Spinal cord (tissue), 10 donors: ENCODE measurements around the gene CRAMP1. TPM values are rescaled to one million over a fixed set of nuclear protein-coding genes. Genes with fewer than 3 reads are reported as not detected.
A peak's percentile ranks its signal among the peaks of the same experiment; 100 is the strongest.

Source experiments
- DNase-seq, 6 donors: peaks; one replicate each; pipeline versions ENCODE4 v3.0.0 to v3.0.0-alpha.2; 2013 to 2015; ENCODE audit warnings: low spot score in 6 of 6, low read depth in 4 of 6
- H3K27ac ChIP-seq: one replicate; pipeline ENCODE4 v1.5.1; 2013; ENCODE audit warnings: low read depth, low read length, control low read depth
- H3K27me3 ChIP-seq: one replicate; pipeline ENCODE4 v1.6.1; 2013; ENCODE audit warnings: low read length; ENCODE audit not compliant: control insufficient read depth, insufficient read depth
- H3K36me3 ChIP-seq: one replicate; pipeline ENCODE4 v1.6.1; 2013; ENCODE audit warnings: low read length; ENCODE audit not compliant: control insufficient read depth, insufficient read depth
- H3K4me1 ChIP-seq: one replicate; pipeline ENCODE4 v1.6.1; 2013; ENCODE audit warnings: low read length; ENCODE audit not compliant: control insufficient read depth, insufficient read depth
- H3K4me3 ChIP-seq: one replicate; pipeline ENCODE4 v1.5.1; 2013; ENCODE audit warnings: low read depth, low read length, control low read depth
- H3K9me3 ChIP-seq: one replicate; pipeline ENCODE4 v1.6.1; 2013; ENCODE audit warnings: low read length; ENCODE audit not compliant: control insufficient read depth, insufficient read depth
- WGBS: methylation state at CpG from one replicate; pipeline ENCODE4 v1.1.5; 2013; ENCODE audit warnings: missing lambda C conversion rate; ENCODE audit not compliant: insufficient coverage; 5-methylcytosine and 5-hydroxymethylcytosine counted together
- polyA plus RNA-seq, 2 donors: library from polyadenylated mRNA; unstranded; fragments of 120-200 nt; gene quantifications; one replicate each; pipeline ENCODE4 v1.2.1, GENCODE V29; 2013; ENCODE audit not compliant: insufficient read length in 2 of 2
- total RNA-seq, 2 donors: library from RNA; depleted of rRNA in 1 of 2; stranded (reverse); fragments of 120-200 nt in 1 of 2; fragments of >200 nt in 1 of 2; gene quantifications; one replicate each; pipeline versions ENCODE4 v1.2.3 to v1.2.4, GENCODE V29; 2013 to 2014
- donor health status: healthy.

The CRAMP1 gene
- total and polyA plus RNA-seq, 4 donors: 7.9 to 24.4 (median 17.8) TPM

DNA sequence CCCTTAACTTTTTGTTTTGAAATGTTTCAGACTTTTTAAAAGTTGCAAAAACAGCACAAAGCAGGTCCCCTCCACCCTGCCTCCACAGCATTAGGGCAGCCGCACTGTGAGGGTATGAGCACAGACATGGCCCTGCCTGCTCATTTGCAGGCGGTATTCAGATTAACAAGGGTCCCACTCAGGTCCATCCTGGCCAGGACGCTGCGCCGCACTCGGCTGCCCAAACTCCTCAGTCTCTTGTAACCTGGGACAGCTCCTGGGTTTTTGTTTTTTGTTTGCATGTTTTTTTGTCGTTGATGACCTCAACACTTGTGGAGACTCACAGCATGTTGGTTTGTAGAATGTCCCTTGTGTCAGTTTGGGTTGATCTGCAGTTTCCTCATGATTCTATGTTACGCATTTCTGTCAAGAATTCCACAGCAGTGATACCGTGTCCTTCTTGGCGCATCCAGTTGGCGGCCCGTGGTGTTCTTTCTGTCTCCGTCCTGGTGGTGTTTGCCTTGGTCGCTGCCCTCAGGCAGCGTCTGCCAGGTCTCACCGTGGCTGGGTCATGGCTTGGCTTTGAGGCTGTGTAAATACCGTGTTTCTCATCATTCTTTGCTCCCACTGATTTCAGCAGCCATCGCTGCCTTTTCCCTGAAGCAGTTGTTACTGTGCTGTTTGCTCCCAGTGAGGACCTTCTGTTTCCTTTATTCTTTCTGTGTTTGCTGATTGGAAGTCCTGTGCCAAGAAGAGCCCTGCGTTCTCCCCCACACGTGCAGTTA, 18.5 kb downstream of the CRAMP1 start:
- peak in 1 of 6 donors; percentile 13 for DNase-seq
- 94% methylated on average over 17 of the region's 20 CpGs for WGBS
- Histone ChIP-seq H3K9me3 (no peaks in the 10 kb centered on the region), H3K27me3 (no peaks in the 10 kb centered on the region), H3K27ac (no peak overlapping the region), H3K4me1 (peaks cover 7% of the 10 kb centered on the region), H3K36me3 (peaks cover 87% of the 10 kb centered on the region), H3K4me3 (no peak overlapping the region)

DNA sequence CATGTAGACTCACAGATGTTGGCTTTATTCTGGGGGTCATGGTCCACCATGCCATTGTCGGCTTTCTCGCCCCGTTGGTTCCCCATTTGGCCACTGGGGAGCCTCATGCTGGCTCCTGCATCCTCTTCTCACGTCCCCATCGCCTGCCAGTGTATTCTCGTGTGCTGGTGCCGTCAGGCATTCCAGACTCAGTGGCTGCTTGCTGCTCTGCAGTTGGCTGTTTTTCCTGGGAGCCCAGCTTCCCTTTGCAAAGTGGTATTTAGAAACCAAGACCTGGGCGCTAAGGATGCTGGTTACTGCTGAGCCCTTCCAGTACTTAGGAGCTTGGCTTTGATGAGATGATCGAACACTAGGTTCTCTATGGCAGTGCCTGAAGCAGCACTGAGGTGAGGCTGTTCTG, 19.1 kb downstream of the CRAMP1 start:
- Histone ChIP-seq H3K36me3 (peaks cover 86% of the 10 kb centered on the region), H3K27me3 (no peaks in the 10 kb centered on the region), H3K4me1 (peaks cover 7% of the 10 kb centered on the region), H3K9me3 (no peaks in the 10 kb centered on the region), H3K4me3 (no peak overlapping the region), H3K27ac (no peak overlapping the region)
- 85% methylated on average over 9 of the region's 9 CpGs for WGBS
- no peak for DNase-seq

DNA sequence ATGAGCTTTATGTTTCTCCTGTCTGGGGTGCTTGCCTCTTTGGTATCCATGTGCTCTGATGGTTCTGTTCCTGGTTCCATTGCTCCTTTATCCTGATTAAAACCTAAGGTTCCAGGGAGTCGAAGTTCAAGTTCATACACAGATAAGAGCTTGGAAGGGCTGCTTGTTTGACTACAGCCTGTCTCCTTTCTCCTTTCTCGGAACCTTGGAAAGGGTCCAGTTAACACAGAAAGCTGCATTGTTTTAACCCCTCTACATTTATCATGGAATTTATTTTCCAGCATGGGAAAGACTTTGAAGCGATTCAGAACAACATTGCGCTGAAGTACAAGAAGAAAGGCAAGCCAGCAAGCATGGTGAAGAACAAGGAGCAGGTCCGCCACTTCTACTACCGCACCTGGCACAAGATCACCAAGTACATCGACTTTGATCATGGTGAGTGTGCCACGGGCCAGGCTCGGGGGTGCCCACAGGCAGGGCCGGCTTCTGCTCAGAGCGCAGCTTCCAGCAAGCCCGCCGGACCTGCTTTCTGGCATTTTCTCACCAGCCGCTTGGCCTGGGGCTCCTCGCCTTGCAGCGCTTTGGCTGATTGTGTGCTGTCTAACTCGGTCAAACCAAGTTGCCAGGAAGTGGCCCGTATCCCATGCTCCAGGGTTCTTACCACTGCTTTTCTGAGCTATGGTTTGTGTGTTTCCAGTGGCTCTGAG, 19.9 kb downstream of the CRAMP1 start:
- Histone ChIP-seq H3K27me3 (no peaks in the 10 kb centered on the region), H3K36me3 (peaks cover 86% of the 10 kb centered on the region), H3K4me1 (peaks cover 7% of the 10 kb centered on the region), H3K9me3 (no peaks in the 10 kb centered on the region), H3K27ac (no peak overlapping the region), H3K4me3 (no peak overlapping the region)
- no peak for DNase-seq
- WGBS: 71% methylated on average over 17 of the region's 18 CpGs

DNA sequence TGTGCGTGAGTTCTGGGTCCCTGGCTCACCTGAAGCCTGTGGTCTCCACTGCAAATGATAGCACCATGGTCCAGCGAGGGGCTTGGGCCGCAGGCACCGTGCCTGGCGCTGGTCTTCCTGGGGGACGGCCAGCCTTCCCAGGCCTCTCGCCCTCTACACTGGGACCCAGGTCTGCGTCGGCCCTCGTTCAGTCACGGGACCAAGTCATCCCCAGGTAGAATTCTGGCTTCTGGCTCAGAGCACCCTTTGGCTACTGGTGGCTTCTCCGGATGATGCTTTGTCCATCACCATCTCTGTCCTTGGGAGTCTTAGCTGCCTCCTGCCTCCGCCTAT, 20.4 kb downstream of the CRAMP1 start:
- H3K36me3 ChIP-seq: peaks cover 86% of the 10 kb centered on the region
- no peaks in the 10 kb centered on the region for H3K27me3 ChIP-seq
- WGBS: 99% methylated on average over 13 of the region's 13 CpGs
- no peak for DNase-seq
- H3K27ac ChIP-seq: no peak overlapping the region
- H3K4me1 ChIP-seq: peaks cover 7% of the 10 kb centered on the region
- no peaks in the 10 kb centered on the region for H3K9me3 ChIP-seq
- no peak overlapping the region for H3K4me3 ChIP-seq

DNA sequence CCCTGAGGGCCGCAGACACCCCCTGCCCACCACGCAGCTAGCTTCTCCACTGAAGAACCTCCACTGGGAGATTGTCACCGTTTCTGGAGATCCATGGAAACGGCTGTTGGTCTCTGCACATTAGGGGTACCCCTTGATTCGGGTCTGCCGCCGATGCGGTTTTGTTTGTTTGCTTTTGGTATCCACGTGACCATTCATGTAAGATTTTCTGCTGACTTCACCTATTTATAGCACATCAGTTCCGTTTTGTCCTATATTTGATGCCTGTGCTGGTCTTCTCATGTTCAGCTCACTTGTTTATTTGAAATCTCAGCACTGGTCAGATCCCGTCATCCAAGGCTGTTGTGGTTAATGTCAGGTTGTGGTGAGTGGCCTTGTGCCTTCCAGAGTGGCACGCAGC, 21.1 kb downstream of the CRAMP1 start:
- H3K36me3 ChIP-seq: peaks cover 90% of the 10 kb centered on the region
- no peaks in the 10 kb centered on the region for H3K27me3 ChIP-seq
- peaks cover 7% of the 10 kb centered on the region for H3K4me1 ChIP-seq
- no peak for DNase-seq
- no peak overlapping the region for H3K4me3 ChIP-seq
- no peak overlapping the region for H3K27ac ChIP-seq
- H3K9me3 ChIP-seq: no peaks in the 10 kb centered on the region
- 96% methylated on average over 11 of the region's 12 CpGs for WGBS

DNA sequence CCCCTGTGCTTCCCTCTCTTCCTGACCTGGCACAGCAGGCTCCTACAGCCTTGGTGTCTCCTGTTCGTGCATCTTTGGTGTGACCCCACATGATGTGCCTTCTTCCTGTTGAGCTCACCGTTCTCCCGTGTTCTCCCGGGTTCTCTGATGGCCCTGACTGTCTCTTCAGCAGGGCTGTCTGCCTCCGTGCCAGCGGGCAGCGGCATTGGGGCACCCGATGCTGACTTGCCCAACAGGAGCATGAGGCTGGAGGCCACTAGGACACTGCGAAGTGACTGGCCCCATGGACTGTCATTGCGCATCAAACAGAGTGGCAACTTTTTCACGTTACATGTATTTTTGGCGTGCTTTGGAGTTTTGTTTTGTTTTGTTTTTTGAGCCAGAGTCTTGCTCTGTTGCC, 22.4 kb downstream of the CRAMP1 start:
- DNase-seq: no peak
- H3K4me3 ChIP-seq: no peak overlapping the region
- WGBS: 94% methylated on average over 12 of the region's 12 CpGs
- peaks cover 7% of the 10 kb centered on the region for H3K4me1 ChIP-seq
- H3K27ac ChIP-seq: no peak overlapping the region
- H3K27me3 ChIP-seq: no peaks in the 10 kb centered on the region
- peaks cover 88% of the 10 kb centered on the region for H3K36me3 ChIP-seq
- H3K9me3 ChIP-seq: no peaks in the 10 kb centered on the region

DNA sequence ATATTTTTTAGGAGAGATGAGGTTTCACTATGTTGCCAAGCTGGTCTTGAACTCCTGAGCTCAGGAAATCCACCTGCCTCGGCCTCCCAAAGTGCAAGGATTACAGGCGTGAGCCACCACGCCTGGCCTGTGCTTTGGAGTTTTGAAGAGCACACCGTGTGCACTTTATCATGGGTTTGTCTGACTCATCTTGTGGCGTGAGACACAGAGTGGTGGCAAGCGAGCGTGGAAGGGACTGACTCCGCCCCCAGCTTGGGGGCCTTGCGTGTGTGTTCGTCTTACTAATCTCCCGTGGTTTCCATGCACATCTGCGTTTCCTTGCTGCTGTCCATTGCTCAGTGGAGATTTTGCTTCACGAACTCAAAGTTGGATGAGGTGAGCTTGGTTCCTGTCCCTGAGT, 22.9 kb downstream of the CRAMP1 start:
- no peak for DNase-seq
- WGBS: 95% methylated on average over 12 of the region's 13 CpGs
- H3K27ac ChIP-seq: no peak overlapping the region
- H3K4me1 ChIP-seq: peaks cover 7% of the 10 kb centered on the region
- H3K27me3 ChIP-seq: no peaks in the 10 kb centered on the region
- no peak overlapping the region for H3K4me3 ChIP-seq
- no peaks in the 10 kb centered on the region for H3K9me3 ChIP-seq
- peaks cover 88% of the 10 kb centered on the region for H3K36me3 ChIP-seq

DNA sequence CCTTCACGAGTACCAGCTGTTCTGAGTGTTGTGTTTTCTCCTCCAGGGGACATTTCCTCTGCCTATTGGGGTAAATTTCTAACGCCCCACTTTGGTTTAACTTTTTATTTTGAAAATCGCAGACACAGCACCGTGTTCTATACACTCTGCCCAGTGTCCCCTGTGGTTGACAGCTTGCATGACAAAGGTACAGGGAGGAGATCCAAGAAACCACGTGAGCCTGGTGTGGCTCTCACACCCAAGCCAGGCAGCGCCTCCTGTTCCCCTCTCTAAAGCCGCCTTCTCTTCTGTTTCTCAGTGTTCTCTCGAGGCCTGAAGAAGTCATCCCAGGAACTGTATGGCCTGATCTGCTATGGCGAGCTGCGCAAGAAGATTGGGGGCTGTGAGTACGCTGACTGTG, 25.4 kb downstream of the CRAMP1 start:
- 91% methylated on average over 11 of the region's 11 CpGs for WGBS
- DNase-seq: no peak
- Histone ChIP-seq H3K27me3 (no peaks in the 10 kb centered on the region), H3K4me1 (peaks cover 1% of the 10 kb centered on the region), H3K4me3 (no peak overlapping the region), H3K36me3 (peaks cover 95% of the 10 kb centered on the region), H3K9me3 (no peaks in the 10 kb centered on the region), H3K27ac (no peak overlapping the region)

DNA sequence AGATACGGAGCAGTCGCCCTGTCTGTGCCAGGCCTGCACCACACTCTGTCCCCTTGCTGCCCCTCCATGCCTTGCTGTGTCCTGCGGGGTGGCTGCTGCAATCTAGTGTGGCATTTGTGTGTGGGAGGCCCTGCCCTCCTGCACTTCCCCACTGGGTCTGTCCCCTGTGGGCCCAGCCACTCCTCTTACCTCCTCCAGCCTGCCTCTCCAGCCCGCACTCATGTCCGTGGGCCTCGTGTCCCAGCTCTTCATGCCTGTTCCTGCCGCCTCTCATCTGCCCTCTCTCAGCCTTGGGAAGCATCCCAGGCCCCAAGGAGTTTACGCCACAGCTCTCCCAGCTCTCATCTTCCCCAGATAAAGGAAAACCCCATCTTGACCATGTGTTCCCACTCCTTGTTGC, 26.6 kb downstream of the CRAMP1 start:
- WGBS: 94% methylated on average over 7 of the region's 8 CpGs
- Histone ChIP-seq H3K4me1 (no peaks in the 10 kb centered on the region), H3K27ac (no peak overlapping the region), H3K9me3 (no peaks in the 10 kb centered on the region), H3K27me3 (no peaks in the 10 kb centered on the region), H3K36me3 (peaks cover 95% of the 10 kb centered on the region), H3K4me3 (no peak overlapping the region)
- DNase-seq: no peak

DNA sequence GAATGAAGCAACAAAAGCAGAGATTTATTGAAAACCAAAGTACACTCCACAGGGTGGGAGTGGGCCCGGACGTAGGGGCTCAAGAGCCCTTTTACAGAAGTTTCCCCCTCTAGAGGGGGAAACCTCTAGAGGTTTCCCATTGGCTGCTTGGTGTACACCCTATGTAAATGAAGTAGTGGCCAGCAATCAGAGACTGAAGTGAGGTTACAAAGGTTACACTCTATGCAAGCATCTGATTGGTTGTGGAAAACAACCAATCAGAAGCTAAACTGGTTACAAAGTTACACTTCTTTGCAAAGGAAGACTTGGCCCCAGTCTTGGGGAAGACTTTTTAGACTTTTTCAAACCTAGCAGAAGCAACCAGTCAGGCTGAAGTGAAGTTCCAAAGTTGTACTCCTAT, 27.1 kb downstream of the CRAMP1 start:
- H3K27me3 ChIP-seq: no peaks in the 10 kb centered on the region
- no peak overlapping the region for H3K4me3 ChIP-seq
- H3K4me1 ChIP-seq: no peaks in the 10 kb centered on the region
- peaks cover 95% of the 10 kb centered on the region for H3K36me3 ChIP-seq
- no CpG with 5 or more reads among the region's 2 CpGs for WGBS
- DNase-seq: no peak
- no peak overlapping the region for H3K27ac ChIP-seq
- no peaks in the 10 kb centered on the region for H3K9me3 ChIP-seq
